ENCODE results near the gene BFSP2. TPM values are rescaled to one million over a fixed set of nuclear protein-coding genes. Genes with fewer than 3 reads are reported as not detected.

Gene BFSP2
- total and polyA plus RNA-seq, 2 of the 4 experiments (the other 2 are of a cell fraction): not detected

- Histone ChIP-seq H4K91ac (ENCODE audit: insufficient read depth, low read depth, low read length) (no peak overlapping the region), H2BK120ac (ENCODE audit: low read depth, low read length) (no peak overlapping the region), H3K9me1 (ENCODE audit: insufficient read depth, low read length) (peaks cover 2% of the 10 kb centered on the region; the same call in 1 of the 2 replicates), H3K9me3 (ENCODE audit: control insufficient read depth, insufficient read depth, low read length) (no peaks in the 10 kb centered on the region), H3K4me3 (ENCODE audit: insufficient read depth, low read depth, low read length) (no peak overlapping the region), H3K18ac (ENCODE audit: low read depth, low read length) (no peak overlapping the region), H2AK5ac (ENCODE audit: low read depth, low read length) (no peak overlapping the region), H3K14ac (replicated peaks; ENCODE audit: low read depth, low read length) (no peak overlapping the region), H2AFZ (replicated peaks; ENCODE audit: low read length, poor library complexity) (no peak overlapping the region), H4K20me1 (ENCODE audit: insufficient read depth, low read length) (no peaks in the 10 kb centered on the region), H2AK9ac (replicated peaks; ENCODE audit: low read depth, low read length, poor library complexity) (no peak overlapping the region), H3K56ac (ENCODE audit: extremely low read depth, insufficient read depth, low read length) (no peak overlapping the region), H2BK5ac (ENCODE audit: low read depth, low read length, poor library complexity, severe bottlenecking) (no peak overlapping the region), H3K27me3 (ENCODE audit: control insufficient read depth, insufficient read depth, low read length) (peaks cover 1% of the 10 kb centered on the region), H2BK20ac (ENCODE audit: low read depth, low read length) (no peak overlapping the region), H4K8ac (ENCODE audit: low read depth in 2 of 2, low read length in 2 of 2) (no peak overlapping the region), H2BK15ac (ENCODE audit: low read depth, low read length) (no peak overlapping the region), H3K4me1 (ENCODE audit: control insufficient read depth, insufficient read depth, low read length) (peaks cover 2% of the 10 kb centered on the region; the same call in 1 of the 2 replicates), H3K4me2 (ENCODE audit: low read depth, low read length) (no peak overlapping the region), H4K5ac (ENCODE audit: low read depth, low read length) (no peak overlapping the region), H3K27ac (ENCODE audit: insufficient read depth, low read length) (no peak overlapping the region), H3K9ac (ENCODE audit: low read depth, low read length) (no peak overlapping the region), H3K23ac (ENCODE audit: low read depth, low read length) (no peak overlapping the region), H3K79me1 (ENCODE audit: low read depth in 1 of 2, low read length in 2 of 2) (no peaks in the 10 kb centered on the region), H3K36me3 (ENCODE audit: control insufficient read depth, insufficient read depth, low read length) (no peaks in the 10 kb centered on the region), H3K4ac (ENCODE audit: low read depth, low read length) (no peak overlapping the region)
- TF ChIP-seq CTCF (conservative IDR thresholded peaks at IDR 0.05; ENCODE audit: low read depth, low read length) (no peak), RCOR1 (IDR thresholded peaks at IDR 0.05; ENCODE audit: insufficient replicate concordance, low read length) (no peak), SMC3 (IDR thresholded peaks at IDR 0.05; ENCODE audit: low read depth, low read length) (no peak), MXI1 (IDR thresholded peaks at IDR 0.05; ENCODE audit: borderline replicate concordance, low read depth, low read length) (no peak), RFX5 (IDR thresholded peaks at IDR 0.05; ENCODE audit: low read depth, low read length) (no peak), NFE2L2 (IDR thresholded peaks at IDR 0.05; ENCODE audit: low read depth, low read length) (no peak), CHD1 (IDR thresholded peaks at IDR 0.05; ENCODE audit: low read depth, low read length) (no peak), USF2 (IDR thresholded peaks at IDR 0.05; ENCODE audit: low read depth, low read length) (no peak), MAZ (IDR thresholded peaks at IDR 0.05; ENCODE audit: borderline replicate concordance, low read depth, low read length) (no peak), FOS (IDR thresholded peaks at IDR 0.05; ENCODE audit: low read depth, low read length) (no peak), ELK1 (IDR thresholded peaks at IDR 0.05; ENCODE audit: borderline replicate concordance, low read depth, low read length) (no peak), CEBPB (IDR thresholded peaks at IDR 0.05; ENCODE audit: low read depth, low read length) (no peak), BHLHE40 (IDR thresholded peaks at IDR 0.05; ENCODE audit: low read depth, low read length) (no peak), POLR2A (IDR thresholded peaks at IDR 0.05; ENCODE audit: low read depth, low read length) (no peak), MAFK (IDR thresholded peaks at IDR 0.05; ENCODE audit: low read depth, low read length) (no peak), RAD21 (IDR thresholded peaks at IDR 0.05; ENCODE audit: low read length) (no peak)
- dilution Hi-C loops (cut with HindIII; ENCODE audit: low sequenced_read_pairs, unreplicated experiment) (no loop called here), in situ Hi-C loops (cut with MboI; ENCODE audit: low sequenced_read_pairs) (loop anchor here (10.0 kb wide), 2 partner anchors 384 to 694 kb away; no protein-coding TSS in a partner anchor), intact Hi-C loops (cut with micrococcal nuclease) (no loop called here)
- ChIA-PET POLR2A (ENCODE audit: unreplicated experiment) (no interaction called here), CTCF (no interaction called here)
- ATAC-seq (ENCODE audit: low read depth) (no peak), DNase-seq (no peak)
- BruUV-seq (replicated peaks): no TSS peak
Measured at GRCh38 chr3:133429063-133429462, 29.2 kb downstream of the BFSP2 start.
